ENCODE measurements around the gene ARMC3. TPM values are rescaled to one million over a fixed set of nuclear protein-coding genes. Genes with fewer than 3 reads are reported as not detected.

ARMC3 gene
- total and polyA plus RNA-seq, 2 experiments from 2014 or later, result 0.24 TPM; not detected in 1

DNA sequence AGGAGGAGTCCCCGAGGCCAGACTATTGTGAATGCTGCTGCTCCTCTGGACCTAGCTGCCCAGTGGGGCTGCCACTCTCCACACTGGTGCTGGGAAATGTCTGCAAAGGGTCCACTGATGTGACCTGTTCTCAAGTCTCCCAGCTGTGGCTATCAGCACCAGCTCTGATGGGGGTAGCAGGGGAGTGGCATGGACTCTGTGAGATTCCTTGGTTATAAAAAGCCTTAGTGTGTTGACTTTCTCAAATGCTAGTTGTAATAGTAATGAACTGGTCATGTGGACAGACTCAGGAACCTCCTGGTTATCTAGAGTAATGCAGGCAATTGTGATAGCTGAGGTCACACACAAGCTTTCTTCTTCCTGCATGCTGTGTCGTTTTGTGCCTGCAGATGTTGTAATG, 34.1 kb upstream of the ARMC3 start:
- Mint-ChIP-seq H3K4me1 (no peaks in the 10 kb centered on the region; the same call in 2 of the 3 replicates), H3K9me3 (peaks cover 30% of the 10 kb centered on the region), H3K27ac (no peak overlapping the region), H3K36me3 (ENCODE audit: low read depth) (no peaks in the 10 kb centered on the region; the same call in 2 of the 3 replicates), H3K4me3 (no peak overlapping the region), H3K27me3 (ENCODE audit: insufficient read depth, low read depth, poor library complexity) (no peaks in the 10 kb centered on the region)
- H2AFZ ChIP-seq, result no peak overlapping the region
- no peak for ATAC-seq
- no peak for DNase-seq (ENCODE audit: low spot score)
- H3K79me2 ChIP-seq (replicated peaks; ENCODE audit: insufficient read depth), result no peaks in the 10 kb centered on the region
- H3K9me2 ChIP-seq (ENCODE audit: insufficient read depth), result 0 out of 2 replicates have a peak, but pooled peaks cover 3% of the 10 kb centered on the region
- TF ChIP-seq POLR2AphosphoS5 (IDR thresholded peaks at IDR 0.05; ENCODE audit: low read depth) (no peak), EZH2phosphoT487 (IDR thresholded peaks at IDR 0.05; ENCODE audit: unreplicated experiment) (no peak)
- TF ChIP-seq, protein P1, sequence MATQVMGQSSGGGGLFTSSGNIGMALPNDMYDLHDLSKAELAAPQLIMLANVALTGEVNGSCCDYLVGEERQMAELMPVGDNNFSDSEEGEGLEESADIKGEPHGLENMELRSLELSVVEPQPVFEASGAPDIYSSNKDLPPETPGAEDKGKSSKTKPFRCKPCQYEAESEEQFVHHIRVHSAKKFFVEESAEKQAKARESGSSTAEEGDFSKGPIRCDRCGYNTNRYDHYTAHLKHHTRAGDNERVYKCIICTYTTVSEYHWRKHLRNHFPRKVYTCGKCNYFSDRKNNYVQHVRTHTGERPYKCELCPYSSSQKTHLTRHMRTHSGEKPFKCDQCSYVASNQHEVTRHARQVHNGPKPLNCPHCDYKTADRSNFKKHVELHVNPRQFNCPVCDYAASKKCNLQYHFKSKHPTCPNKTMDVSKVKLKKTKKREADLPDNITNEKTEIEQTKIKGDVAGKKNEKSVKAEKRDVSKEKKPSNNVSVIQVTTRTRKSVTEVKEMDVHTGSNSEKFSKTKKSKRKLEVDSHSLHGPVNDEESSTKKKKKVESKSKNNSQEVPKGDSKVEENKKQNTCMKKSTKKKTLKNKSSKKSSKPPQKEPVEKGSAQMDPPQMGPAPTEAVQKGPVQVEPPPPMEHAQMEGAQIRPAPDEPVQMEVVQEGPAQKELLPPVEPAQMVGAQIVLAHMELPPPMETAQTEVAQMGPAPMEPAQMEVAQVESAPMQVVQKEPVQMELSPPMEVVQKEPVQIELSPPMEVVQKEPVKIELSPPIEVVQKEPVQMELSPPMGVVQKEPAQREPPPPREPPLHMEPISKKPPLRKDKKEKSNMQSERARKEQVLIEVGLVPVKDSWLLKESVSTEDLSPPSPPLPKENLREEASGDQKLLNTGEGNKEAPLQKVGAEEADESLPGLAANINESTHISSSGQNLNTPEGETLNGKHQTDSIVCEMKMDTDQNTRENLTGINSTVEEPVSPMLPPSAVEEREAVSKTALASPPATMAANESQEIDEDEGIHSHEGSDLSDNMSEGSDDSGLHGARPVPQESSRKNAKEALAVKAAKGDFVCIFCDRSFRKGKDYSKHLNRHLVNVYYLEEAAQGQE (IDR thresholded peaks at IDR 0.05; ENCODE audit: unreplicated experiment), result no peak
- H3K27me3 ChIP-seq (ENCODE audit: insufficient read depth), result no peaks in the 10 kb centered on the region
- H4K20me1 ChIP-seq (replicated peaks; ENCODE audit: insufficient read depth), result no peaks in the 10 kb centered on the region
- H3K4me2 ChIP-seq, result no peak overlapping the region
- no peak overlapping the region for H3K4me3 ChIP-seq
- H3K36me3 ChIP-seq (ENCODE audit: insufficient read depth), result no peaks in the 10 kb centered on the region
- H3F3A ChIP-seq (replicated peaks; ENCODE audit: low read depth), result no peaks in the 10 kb centered on the region
- H3K27ac ChIP-seq (ENCODE audit: low read depth), result no peak overlapping the region
- H3K4me1 ChIP-seq (ENCODE audit: insufficient read depth), result no peaks in the 10 kb centered on the region

DNA sequence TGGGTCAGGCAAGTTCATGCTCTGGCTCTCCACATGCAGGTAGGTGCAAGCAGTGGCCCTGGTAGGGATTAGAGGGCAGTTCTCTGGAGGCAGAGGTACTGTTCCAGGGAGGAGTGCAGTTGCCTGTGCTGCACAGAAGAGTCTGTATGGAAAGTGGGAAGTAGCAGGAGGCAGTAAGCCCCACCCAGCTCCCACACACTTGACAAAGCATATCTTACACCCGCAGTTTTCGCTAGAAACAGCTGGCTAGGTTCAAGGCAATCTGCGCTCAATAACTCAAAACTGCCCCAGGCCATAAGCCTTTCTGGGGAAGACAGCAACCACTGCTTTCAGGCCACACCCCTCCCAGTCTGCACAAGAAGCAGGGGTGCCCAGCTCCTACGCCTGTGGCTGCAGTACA, 33.1 kb upstream of the ARMC3 start:
- no peak; the same call in 2 of the 3 replicates for ATAC-seq
- Mint-ChIP-seq H3K9me3 (peaks cover 25% of the 10 kb centered on the region), H3K27me3 (ENCODE audit: insufficient read depth, low read depth, poor library complexity) (peaks cover 1% of the 10 kb centered on the region), H3K4me1 (no peaks in the 10 kb centered on the region; the same call in 2 of the 3 replicates), H3K36me3 (ENCODE audit: low read depth) (no peaks in the 10 kb centered on the region; the same call in 2 of the 3 replicates), H3K27ac (no peak overlapping the region), H3K4me3 (no peak overlapping the region)
- no peaks in the 10 kb centered on the region for H3K36me3 ChIP-seq (ENCODE audit: insufficient read depth)
- no peaks in the 10 kb centered on the region for H3K27me3 ChIP-seq (ENCODE audit: insufficient read depth)
- no peak overlapping the region for H3K4me3 ChIP-seq
- H3K9me2 ChIP-seq (ENCODE audit: insufficient read depth), result 0 out of 2 replicates have a peak, but pooled peaks cover 3% of the 10 kb centered on the region
- H3K27ac ChIP-seq (ENCODE audit: low read depth), result no peak overlapping the region
- peak overlapping the region; percentile 87 for H2AFZ ChIP-seq
- no peaks in the 10 kb centered on the region for H3K79me2 ChIP-seq (replicated peaks; ENCODE audit: insufficient read depth)
- no peak for DNase-seq (ENCODE audit: low spot score)
- no peaks in the 10 kb centered on the region for H3K4me1 ChIP-seq (ENCODE audit: insufficient read depth)
- no peak overlapping the region for H3K4me2 ChIP-seq
- H4K20me1 ChIP-seq (replicated peaks; ENCODE audit: insufficient read depth), result no peaks in the 10 kb centered on the region
- H3F3A ChIP-seq (replicated peaks; ENCODE audit: low read depth), result no peaks in the 10 kb centered on the region
- TF ChIP-seq EZH2phosphoT487 (IDR thresholded peaks at IDR 0.05; ENCODE audit: unreplicated experiment), result no peak
- no peak for TF ChIP-seq JUNB (IDR thresholded peaks at IDR 0.05; ENCODE audit: unreplicated experiment)
- TF ChIP-seq STAT1 (IDR thresholded peaks at IDR 0.05; ENCODE audit: unreplicated experiment), result no peak
- TF ChIP-seq, protein P2, sequence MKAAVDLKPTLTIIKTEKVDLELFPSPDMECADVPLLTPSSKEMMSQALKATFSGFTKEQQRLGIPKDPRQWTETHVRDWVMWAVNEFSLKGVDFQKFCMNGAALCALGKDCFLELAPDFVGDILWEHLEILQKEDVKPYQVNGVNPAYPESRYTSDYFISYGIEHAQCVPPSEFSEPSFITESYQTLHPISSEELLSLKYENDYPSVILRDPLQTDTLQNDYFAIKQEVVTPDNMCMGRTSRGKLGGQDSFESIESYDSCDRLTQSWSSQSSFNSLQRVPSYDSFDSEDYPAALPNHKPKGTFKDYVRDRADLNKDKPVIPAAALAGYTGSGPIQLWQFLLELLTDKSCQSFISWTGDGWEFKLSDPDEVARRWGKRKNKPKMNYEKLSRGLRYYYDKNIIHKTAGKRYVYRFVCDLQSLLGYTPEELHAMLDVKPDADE (IDR thresholded peaks at IDR 0.05), result no peak
- TF ChIP-seq, protein P1 (IDR thresholded peaks at IDR 0.05; ENCODE audit: unreplicated experiment), result no peak
- TF ChIP-seq POLR2AphosphoS5 (IDR thresholded peaks at IDR 0.05; ENCODE audit: low read depth), result no peak
- no peak for TF ChIP-seq CREB1 (CRISPR knock-in tag; IDR thresholded peaks at IDR 0.05; ENCODE audit: low read depth)
- TF ChIP-seq, protein P3, sequence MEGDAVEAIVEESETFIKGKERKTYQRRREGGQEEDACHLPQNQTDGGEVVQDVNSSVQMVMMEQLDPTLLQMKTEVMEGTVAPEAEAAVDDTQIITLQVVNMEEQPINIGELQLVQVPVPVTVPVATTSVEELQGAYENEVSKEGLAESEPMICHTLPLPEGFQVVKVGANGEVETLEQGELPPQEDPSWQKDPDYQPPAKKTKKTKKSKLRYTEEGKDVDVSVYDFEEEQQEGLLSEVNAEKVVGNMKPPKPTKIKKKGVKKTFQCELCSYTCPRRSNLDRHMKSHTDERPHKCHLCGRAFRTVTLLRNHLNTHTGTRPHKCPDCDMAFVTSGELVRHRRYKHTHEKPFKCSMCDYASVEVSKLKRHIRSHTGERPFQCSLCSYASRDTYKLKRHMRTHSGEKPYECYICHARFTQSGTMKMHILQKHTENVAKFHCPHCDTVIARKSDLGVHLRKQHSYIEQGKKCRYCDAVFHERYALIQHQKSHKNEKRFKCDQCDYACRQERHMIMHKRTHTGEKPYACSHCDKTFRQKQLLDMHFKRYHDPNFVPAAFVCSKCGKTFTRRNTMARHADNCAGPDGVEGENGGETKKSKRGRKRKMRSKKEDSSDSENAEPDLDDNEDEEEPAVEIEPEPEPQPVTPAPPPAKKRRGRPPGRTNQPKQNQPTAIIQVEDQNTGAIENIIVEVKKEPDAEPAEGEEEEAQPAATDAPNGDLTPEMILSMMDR (conservative IDR thresholded peaks at IDR 0.05; ENCODE audit: low read depth in 2 of 2), result no peak
- TF ChIP-seq ZNF331 (CRISPR knock-in tag; IDR thresholded peaks at IDR 0.05; ENCODE audit: low read depth), result no peak

Measured in GM23338 (cell line).